ENCODE data around the gene CAMK2D. TPM values are rescaled to one million over a fixed set of nuclear protein-coding genes. Genes with fewer than 3 reads are reported as not detected.

Gene CAMK2D
- total and polyA plus RNA-seq, 2 donors from 2014 or later: 9.1 to 34.7 TPM

DNA sequence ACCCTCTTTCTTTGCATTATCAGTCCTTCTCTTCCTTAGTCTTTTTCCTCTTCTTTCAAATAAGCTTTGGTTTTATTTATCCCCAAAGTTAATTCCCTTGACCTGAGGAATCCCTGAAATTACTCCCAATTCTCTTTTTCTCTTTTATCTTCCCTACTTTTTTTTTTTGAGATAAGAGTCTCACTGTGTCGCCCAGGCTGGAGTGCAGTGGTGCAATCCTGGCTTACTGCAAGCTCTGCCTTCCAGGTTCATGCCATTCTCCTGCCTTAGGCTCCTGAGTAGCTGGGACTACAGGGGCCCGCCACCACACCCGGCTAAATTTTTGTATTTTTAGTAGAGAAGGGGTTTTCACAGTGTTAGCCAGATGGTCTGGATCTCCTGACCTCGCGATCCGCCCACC is 17.8 kb downstream of the CAMK2D start:
- Histone ChIP-seq H3K27ac (ENCODE audit: low read depth in 2 of 2, low read length in 2 of 2) (no peak overlapping the region), H3K9me3 (ENCODE audit: control insufficient read depth in 2 of 3, insufficient read depth in 1 of 3, low read length in 3 of 3) (no peaks in the 10 kb centered on the region), H3K4me3 (ENCODE audit: low read length in 3 of 3) (no peak overlapping the region), H3K36me3 (ENCODE audit: control insufficient read depth in 2 of 3, insufficient read depth in 3 of 3, low read length in 3 of 3) (no peaks in the 10 kb centered on the region), H3K9ac (ENCODE audit: low read length in 3 of 3) (no peak overlapping the region), H3K27me3 (ENCODE audit: control insufficient read depth, insufficient read depth, low read length) (no peaks in the 10 kb centered on the region), H3K4me1 (ENCODE audit: control insufficient read depth in 2 of 3, insufficient read depth in 2 of 3, low read depth in 1 of 3, low read length in 3 of 3) (peaks cover 0 to 3% (median 0%) of the 10 kb centered on the region in 3 donors)
- no peak for DNase-seq
- no peak for TF ChIP-seq CTCF (IDR thresholded peaks at IDR 0.05; ENCODE audit: borderline replicate concordance, extremely low read depth, insufficient read depth)
- no peak for FAIRE-seq
- intact Hi-C loops (cut with DNase I): no loop called here

GRCh38 chr4:113742643-113743042 is 18.9 kb downstream of the CAMK2D start:
- FAIRE-seq (no peak), DNase-seq (no peak)
- intact Hi-C loops (cut with DNase I): no loop called here
- TF ChIP-seq CTCF (IDR thresholded peaks at IDR 0.05; ENCODE audit: borderline replicate concordance, extremely low read depth, insufficient read depth): no peak
- H3K4me1 ChIP-seq (ENCODE audit: control insufficient read depth in 2 of 3, insufficient read depth in 2 of 3, low read depth in 1 of 3, low read length in 3 of 3): peaks cover 0 to 3% (median 0%) of the 10 kb centered on the region in 3 donors
- no peaks in the 10 kb centered on the region for H3K9me3 ChIP-seq (ENCODE audit: control insufficient read depth in 2 of 3, insufficient read depth in 1 of 3, low read length in 3 of 3)
- no peaks in the 10 kb centered on the region for H3K36me3 ChIP-seq (ENCODE audit: control insufficient read depth in 2 of 3, insufficient read depth in 3 of 3, low read length in 3 of 3)
- H3K27ac ChIP-seq (ENCODE audit: low read depth in 2 of 2, low read length in 2 of 2): no peak overlapping the region
- no peak overlapping the region for H3K4me3 ChIP-seq (ENCODE audit: low read length in 3 of 3)
- no peak overlapping the region for H3K9ac ChIP-seq (ENCODE audit: low read length in 3 of 3)
- H3K27me3 ChIP-seq (ENCODE audit: control insufficient read depth, insufficient read depth, low read length): no peaks in the 10 kb centered on the region

- no peak for TF ChIP-seq CTCF (IDR thresholded peaks at IDR 0.05; ENCODE audit: borderline replicate concordance, extremely low read depth, insufficient read depth)
- Histone ChIP-seq H3K4me1 (ENCODE audit: control insufficient read depth in 2 of 3, insufficient read depth in 2 of 3, low read depth in 1 of 3, low read length in 3 of 3) (peaks cover 0 to 3% (median 0%) of the 10 kb centered on the region in 3 donors), H3K9me3 (ENCODE audit: control insufficient read depth in 2 of 3, insufficient read depth in 1 of 3, low read length in 3 of 3) (no peaks in the 10 kb centered on the region), H3K4me3 (ENCODE audit: low read length in 3 of 3) (no peak overlapping the region), H3K27me3 (ENCODE audit: control insufficient read depth, insufficient read depth, low read length) (no peaks in the 10 kb centered on the region), H3K9ac (ENCODE audit: low read length in 3 of 3) (no peak overlapping the region), H3K36me3 (ENCODE audit: control insufficient read depth in 2 of 3, insufficient read depth in 3 of 3, low read length in 3 of 3) (no peaks in the 10 kb centered on the region), H3K27ac (ENCODE audit: low read depth in 2 of 2, low read length in 2 of 2) (no peak overlapping the region)
- DNase-seq (no peak), FAIRE-seq (no peak)
- intact Hi-C loops (cut with DNase I): no loop called here
Measured at GRCh38 chr4:113741956-113742355, 19.6 kb downstream of the CAMK2D start.

GRCh38 chr4:113740857-113741379 is 20.6 kb downstream of the CAMK2D start:
- intact Hi-C loops (cut with DNase I): no loop called here

More at GRCh38 chr4:113740857-113741379, 20.6 kb downstream of the CAMK2D start:
- H3K9me3 ChIP-seq (ENCODE audit: control insufficient read depth in 2 of 3, insufficient read depth in 1 of 3, low read length in 3 of 3): no peaks in the 10 kb centered on the region
- peaks cover 0 to 3% (median 0%) of the 10 kb centered on the region in 3 donors for H3K4me1 ChIP-seq (ENCODE audit: control insufficient read depth in 2 of 3, insufficient read depth in 2 of 3, low read depth in 1 of 3, low read length in 3 of 3)
- no peaks in the 10 kb centered on the region for H3K27me3 ChIP-seq (ENCODE audit: control insufficient read depth, insufficient read depth, low read length)
- DNase-seq (no peak), FAIRE-seq (no peak)
- TF ChIP-seq CTCF (IDR thresholded peaks at IDR 0.05; ENCODE audit: borderline replicate concordance, extremely low read depth, insufficient read depth): no peak
- no peak overlapping the region for H3K27ac ChIP-seq (ENCODE audit: low read depth in 2 of 2, low read length in 2 of 2)
- H3K4me3 ChIP-seq (ENCODE audit: low read length in 3 of 3): no peak overlapping the region
- no peaks in the 10 kb centered on the region for H3K36me3 ChIP-seq (ENCODE audit: control insufficient read depth in 2 of 3, insufficient read depth in 3 of 3, low read length in 3 of 3)
- H3K9ac ChIP-seq (ENCODE audit: low read length in 3 of 3): no peak overlapping the region
